Astrocyte (in vitro differentiated cells and primary cell): ENCODE data around the gene TARP.

Source experiments
- CTCF ChIP-seq: IDR thresholded peaks from 2 replicates; pipeline ENCODE4 v1.5.1; 2011; ENCODE audit warnings: low read depth, mild to moderate bottlenecking, inconsistent platforms, low read length, moderate library complexity; ENCODE audit not compliant: insufficient read depth
- EZH2 ChIP-seq: IDR thresholded peaks from 2 replicates; pipeline ENCODE4 v1.6.1; 2012; ENCODE audit warnings: mild to moderate bottlenecking, low read length, inconsistent platforms; ENCODE audit not compliant: insufficient read depth

DNA sequence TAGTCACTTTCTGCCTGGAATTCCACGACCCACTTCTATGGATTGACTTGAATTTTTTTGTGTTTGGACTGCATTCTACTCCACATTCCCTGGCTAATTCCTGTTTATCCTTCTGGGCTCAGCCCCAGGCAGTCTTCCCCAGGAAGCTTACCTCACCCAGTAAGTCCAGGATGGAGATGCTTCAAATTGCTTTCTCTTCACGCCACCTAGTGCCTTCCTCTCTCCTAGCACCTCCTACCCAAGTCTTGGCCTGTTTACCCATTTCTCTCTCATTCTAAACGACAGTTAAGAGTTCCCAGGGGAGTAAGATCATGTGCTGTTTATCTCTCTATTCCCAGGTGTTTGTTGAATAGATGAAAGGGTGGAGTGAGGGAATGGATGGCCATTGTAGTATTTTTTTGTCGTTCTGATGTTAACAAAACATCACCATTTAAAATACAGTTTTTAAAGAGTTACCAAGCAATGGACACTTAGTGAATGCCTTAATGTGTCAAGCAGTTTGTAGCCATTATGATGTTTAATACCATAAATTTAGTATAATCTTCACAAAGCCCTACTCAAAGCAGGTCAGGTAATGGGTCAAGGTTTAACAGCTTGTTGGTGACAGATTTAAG is 45.5 kb upstream of the TARP start:
- TF ChIP-seq CTCF (peak; percentile 67), EZH2 (no peak)
